Uterus (tissue), 2 donors: Measurements from ENCODE around the gene ZNF497.

Source experiments
- CTCF ChIP-seq, 4 experiments: fragments of 200-600 bp in 2 of 4; fragments of 450-650 bp in 2 of 4; sonication (generic) in 2 of 4; IDR thresholded peaks; one replicate each; pipeline ENCODE4 v1.5.1; 2016 to 2019; ENCODE audit warnings: antibody characterized with exemption in 4 of 4, mild to moderate bottlenecking in 2 of 4, moderate library complexity in 1 of 4
- POLR2A ChIP-seq, 2 donors: fragments of 450-650 bp; IDR thresholded peaks; one replicate each; pipeline ENCODE4 v1.6.1; 2016; ENCODE audit warnings: antibody characterized with exemption in 2 of 2, mild to moderate bottlenecking in 1 of 2, moderate library complexity in 1 of 2

DNA sequence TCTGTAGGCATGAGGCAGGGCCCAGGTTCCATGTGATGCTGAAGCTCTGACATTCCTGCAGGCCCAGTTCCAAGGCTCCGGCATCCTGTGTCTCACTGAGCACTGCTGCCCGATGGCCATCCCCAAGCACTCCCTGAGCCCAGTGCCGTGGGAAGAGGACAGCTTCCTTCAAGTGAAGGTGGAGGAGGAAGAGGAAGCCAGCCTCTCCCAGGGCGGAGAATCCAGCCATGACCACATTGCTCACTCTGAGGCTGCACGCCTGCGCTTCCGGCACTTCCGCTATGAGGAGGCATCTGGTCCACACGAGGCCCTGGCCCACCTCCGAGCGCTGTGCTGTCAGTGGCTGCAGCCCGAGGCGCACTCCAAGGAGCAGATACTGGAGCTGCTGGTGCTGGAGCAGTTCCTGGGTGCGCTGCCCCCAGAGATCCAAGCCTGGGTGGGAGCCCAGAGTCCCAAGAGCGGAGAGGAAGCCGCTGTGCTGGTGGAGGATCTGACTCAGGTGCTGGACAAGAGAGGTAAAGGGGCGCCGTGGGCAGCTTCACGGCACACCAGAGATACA, 27.8 kb downstream of the ZNF497 start:
- TF ChIP-seq POLR2A (IDR thresholded peaks at IDR 0.05) (no peak), CTCF (IDR thresholded peaks at IDR 0.05) (no peak)
